HPDE6-E6E7 (cell line): ENCODE measurements around the gene RHOJ.
"Not testable (repeated sequence)": the region's sequence is repeated elsewhere in the genome, so short reads cannot be mapped to it uniquely, and the experiment has no call there.

Source experiments
- DNase-seq: peaks from one replicate; pipeline ENCODE4 v3.0.0; 2011; ENCODE audit warnings: missing footprints; ENCODE audit errors: extremely low spot score

Gene RHOJ

GRCh38 chr14:63204407-63205043 lies at the start of gene RHOJ:
Gene RHOJ (plus strand): TSS chr14:63204443. CDS start chr14:63204870, 427 bp downstream.
- no peak for DNase-seq

- no peak for DNase-seq
Measured at GRCh38 chr14:63155511-63156185, 48.6 kb upstream of the RHOJ start.

DNA sequence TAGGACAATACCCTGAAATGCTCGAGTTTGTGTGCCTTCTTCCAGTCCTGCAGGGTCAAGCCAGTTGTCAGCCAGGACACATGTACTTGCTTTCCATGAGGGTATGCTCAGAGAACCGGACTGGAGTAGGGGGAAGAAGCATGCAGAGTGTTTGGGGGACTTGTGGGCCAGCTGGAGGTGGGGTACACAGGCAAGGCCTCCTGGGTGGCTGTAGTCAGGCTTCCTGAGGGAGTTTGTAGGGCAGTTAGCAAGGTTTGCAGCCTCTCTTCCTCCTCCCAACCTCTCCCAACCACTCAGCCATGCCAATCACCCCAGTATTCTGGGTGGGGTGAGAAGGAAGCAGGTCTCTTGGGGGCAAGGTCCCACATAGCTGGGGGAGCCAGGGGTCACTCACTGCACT lies 47.0 kb upstream of the RHOJ start:
- no peak for DNase-seq

DNA sequence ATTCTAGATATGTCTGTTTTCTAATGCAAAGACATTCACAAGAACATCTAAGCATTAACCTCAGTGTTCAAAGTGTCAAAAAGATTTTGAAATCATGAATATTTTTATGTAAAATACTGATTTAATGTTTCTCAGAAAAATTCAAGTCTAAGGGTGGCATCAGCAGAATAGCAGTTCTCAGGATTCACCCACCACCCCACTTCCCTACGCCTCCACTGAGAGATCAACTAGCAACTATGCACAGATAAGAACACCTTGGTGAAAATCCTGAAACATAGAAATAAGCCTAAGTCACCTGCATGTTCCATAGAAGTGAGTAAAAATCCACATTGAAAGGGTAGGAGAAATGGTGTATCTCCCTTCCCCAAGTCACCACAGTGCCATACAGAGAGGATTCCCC lies 40.9 kb upstream of the RHOJ start:
- DNase-seq, result no peak

GRCh38 chr14:63164108-63164683 lies 40.0 kb upstream of the RHOJ start:
- DNase-seq, result no peak

DNA sequence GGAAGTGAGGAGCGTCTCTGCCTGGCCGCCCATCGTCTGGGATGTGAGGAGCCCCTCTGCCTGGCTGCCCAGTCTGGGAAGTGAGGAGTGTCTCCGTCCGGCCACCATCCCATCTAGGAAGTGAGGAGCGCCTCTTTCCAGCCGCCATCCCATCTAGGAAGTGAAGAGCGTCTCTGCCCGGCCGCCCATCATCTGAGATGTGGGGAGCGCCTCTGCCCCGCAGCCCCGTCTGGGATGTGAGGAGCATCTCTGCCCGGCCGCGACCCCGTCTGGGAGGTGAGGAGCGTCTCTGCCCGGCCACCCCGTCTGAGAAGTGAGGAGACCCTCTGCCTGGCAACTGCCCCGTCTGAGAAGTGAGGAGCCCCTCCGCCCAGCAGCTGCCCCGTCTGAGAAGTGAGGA lies 39.0 kb upstream of the RHOJ start:
- not testable (repeated sequence) for DNase-seq

GRCh38 chr14:63167044-63167443 lies 37.2 kb upstream of the RHOJ start:
- DNase-seq, result no peak

DNA sequence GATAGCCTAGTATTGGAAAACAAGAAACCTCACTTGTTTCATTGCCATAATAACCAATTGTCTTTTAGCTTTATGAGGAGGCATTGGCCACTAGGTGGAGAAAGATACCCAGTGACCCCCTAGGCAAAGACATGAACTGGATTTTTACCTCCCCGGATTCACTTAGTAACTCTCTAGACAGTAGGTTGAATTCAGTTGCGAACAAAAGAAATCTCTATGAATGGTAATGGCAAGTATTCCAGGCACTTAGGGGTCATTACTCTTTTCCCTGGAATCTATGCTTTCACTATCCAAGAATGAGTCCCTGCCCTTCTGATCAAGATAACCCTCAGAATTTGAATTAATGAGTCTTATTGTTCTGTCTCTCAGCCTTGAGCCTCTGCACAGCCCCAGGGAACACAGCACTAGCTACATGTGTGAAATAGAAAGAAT lies 29.5 kb upstream of the RHOJ start:
- peak; percentile 36 for DNase-seq

DNA sequence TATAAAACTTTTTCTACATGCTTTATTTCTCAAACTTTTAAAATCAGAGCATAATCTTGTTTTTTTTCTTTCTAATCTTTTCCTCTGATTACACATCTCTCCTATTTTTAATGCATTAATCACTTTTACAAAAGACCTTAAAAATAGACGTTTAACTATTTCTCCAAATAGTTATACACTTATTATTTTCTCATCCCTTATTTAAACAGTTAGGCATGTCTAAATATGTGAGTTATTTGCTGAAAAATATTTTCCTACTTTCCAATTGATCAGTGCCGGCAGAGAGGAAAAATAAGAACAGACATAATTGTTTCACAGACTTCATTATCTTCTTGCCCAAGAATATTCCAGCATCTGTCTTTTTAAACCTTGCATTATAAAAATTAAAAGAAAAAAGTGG lies 28.7 kb upstream of the RHOJ start:
- no peak for DNase-seq

GRCh38 chr14:63178912-63179311 lies 25.3 kb upstream of the RHOJ start:
- peak; percentile 76 for DNase-seq

- DNase-seq, result no peak
Measured at GRCh38 chr14:63179383-63179782, 24.9 kb upstream of the RHOJ start.

GRCh38 chr14:63180011-63180410 lies 24.2 kb upstream of the RHOJ start:
- DNase-seq, result no peak

DNA sequence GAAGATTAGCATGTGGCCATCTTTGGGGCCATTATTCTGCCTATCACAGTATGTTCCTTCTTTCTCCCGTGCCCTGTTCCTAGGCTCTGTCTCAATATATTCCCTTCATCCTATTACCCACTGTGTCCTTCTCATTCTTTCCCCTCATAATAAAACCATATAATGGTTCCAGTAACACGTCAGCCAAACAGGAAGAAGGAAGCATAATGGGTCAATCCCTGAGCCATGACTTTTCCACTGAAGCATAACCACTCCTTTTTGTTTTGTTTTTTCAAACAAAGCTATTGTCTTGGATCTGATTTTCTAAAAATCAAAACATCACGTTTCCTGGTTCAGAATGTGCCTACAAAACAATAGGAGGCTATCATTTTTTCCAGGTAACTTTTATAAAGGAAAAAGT lies 21.3 kb upstream of the RHOJ start:
- no peak for DNase-seq

DNA sequence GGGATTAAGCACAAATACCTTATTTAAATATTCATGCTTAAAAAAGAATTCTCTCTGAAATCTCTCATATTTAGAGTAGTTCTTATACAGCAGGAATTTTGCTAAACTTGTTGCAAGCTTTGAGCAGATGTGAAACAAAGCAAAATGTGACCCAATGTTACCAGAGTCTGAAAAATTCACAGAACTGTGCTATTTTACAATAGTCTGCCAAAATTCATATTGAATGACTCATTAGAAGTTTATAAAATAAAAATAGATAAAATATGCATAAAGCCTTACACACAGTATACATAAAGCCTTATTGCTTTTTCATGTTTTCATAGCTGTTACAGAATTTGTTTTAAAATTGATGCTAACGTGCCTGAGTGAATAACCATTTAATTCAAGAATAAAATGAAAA lies 17.8 kb upstream of the RHOJ start:
- no peak for DNase-seq

GRCh38 chr14:63191211-63191610 lies 13.0 kb upstream of the RHOJ start:
- DNase-seq, result no peak

DNA sequence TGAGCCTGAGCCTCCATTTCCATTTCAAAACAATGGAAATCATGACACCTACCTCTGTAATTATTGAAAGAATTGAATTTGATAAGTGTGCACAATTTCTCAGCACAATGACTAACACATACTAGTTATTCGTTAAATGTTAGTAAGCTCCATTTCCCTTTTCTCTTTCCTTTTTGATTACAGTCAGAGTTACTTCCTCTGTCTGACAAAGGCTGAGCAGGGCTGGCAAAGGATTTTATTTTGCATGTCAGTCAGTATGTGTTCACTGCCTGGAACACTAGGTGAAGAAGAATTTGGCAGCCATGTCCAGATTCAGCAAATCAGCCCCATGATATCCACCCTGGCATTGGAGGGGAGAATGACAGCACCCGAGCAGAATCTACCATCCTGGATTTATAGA lies 12.2 kb upstream of the RHOJ start:
- no peak for DNase-seq

- DNase-seq, result no peak
Measured at GRCh38 chr14:63193236-63193635, 11.0 kb upstream of the RHOJ start.

- DNase-seq, result no peak
Measured at GRCh38 chr14:63200035-63200740, 4.1 kb upstream of the RHOJ start.

DNA sequence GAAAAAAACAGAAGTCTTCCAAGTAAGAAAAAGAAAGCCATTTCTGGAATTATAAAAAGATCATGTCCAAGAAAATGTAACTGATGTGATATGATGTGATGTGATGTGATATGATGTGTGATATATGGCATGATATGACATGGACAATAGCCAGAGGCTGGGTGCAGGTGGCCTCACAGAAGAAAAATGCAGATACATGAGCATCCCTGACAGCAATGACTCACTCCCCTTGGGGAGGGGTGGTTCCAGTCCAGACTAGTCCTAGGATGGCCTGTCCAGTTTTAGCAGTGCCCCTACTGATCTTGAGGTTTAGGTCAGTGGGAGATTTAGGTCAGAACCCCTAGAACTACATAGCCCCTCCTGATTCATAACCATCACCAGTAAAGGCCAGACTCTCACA lies 3.5 kb upstream of the RHOJ start:
- DNase-seq, result no peak

DNA sequence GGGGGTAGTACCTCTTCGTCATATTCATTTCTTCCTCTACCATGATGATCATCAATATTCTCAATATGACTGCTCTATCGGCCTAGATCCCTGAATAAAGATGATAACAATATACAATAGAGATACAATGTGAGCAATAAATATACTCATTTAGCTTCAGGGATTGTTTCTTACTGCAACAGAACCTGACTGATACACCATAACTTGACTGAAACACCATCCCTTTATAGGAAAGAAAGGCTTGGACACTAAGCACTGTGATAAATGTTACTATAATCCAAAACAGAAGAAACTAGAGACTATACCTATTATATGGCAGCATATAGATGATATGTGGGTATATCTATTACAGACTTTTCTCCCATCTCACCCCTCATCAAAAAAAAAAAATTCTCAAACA lies 1.2 kb upstream of the RHOJ start:
- DNase-seq, result no peak

DNA sequence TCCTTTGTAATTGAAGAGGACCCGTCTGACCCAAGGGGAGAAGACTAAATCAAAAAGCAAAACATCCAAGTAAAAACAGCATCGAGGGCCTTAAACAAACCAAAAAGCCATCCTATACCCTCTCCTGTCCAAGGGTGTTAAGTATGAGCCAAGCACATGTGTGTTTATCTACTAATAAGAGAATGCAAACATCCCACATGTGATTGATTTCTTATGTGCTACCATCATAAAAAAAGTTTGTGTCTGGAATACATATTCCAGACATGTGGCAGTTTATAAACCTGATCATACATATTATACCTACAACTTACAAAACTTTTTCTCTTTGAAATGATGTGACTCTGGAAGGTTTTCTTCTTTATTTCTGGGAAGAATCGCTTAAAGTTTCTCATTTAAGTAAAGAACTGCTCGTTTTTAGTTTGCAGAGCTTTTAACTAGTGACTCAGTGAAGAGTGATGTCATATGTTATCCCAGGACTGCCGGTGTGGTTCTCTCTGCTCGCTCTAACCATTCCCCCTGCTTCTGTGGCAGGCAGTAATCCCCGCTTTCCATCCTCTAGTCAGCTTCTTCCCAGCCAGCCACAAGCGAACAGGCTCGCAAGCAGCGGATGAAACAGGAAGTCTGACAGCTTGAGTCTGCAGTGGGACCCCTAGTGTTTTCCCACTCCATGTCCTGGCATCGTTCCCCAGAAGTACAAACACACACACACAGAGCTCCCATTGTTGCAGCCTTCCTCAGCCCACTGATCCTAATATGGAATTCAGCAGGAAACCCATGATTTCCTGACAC lies 431 bp upstream of the RHOJ start:
- DNase-seq, result peak; percentile 17

GRCh38 chr14:63205044-63205575 lies 867 bp downstream of the RHOJ start:
- DNase-seq, result no peak
